B cell (primary cell): ENCODE results near the gene TRIM66. TPM values are rescaled to one million over a fixed set of nuclear protein-coding genes. Genes with fewer than 3 reads are reported as not detected.
A peak's percentile ranks its signal among the peaks of the same experiment; 100 is the strongest.

Experiments used
- ATAC-seq: fragments of 200-7000 bp; cut with Tn5 transposase; one replicate; pipeline ENCODE4 v1.10.0; 2021; ENCODE audit warnings: low read depth, mild to moderate bottlenecking, moderate number of reproducible peaks, moderate library complexity
- CTCF ChIA-PET: fragments of 350-600 bp; sonication (Branson Sonifier 250); formaldehyde crosslinking; loops from one replicate; lab custom pipeline; 2021; ENCODE audit warnings: antibody characterized with exemption, inconsistent platforms; lab: Charles Lee
- POLR2A ChIA-PET: fragments of 350-600 bp; sonication (Branson Sonifier 250); formaldehyde crosslinking; loops from one replicate; lab custom pipeline; 2021; ENCODE audit warnings: antibody characterized with exemption; lab: Charles Lee
- DNase-seq: peaks from one replicate; pipeline ENCODE4 v3.0.0; 2013
- H2AFZ ChIP-seq: 2 replicates; pipeline ENCODE4 v1.6.1; 2012; ENCODE audit warnings: mild to moderate bottlenecking, low read depth, low read length; ENCODE audit not compliant: insufficient read depth, poor library complexity, severe bottlenecking
- H3K27ac ChIP-seq, 2 donors: 1 replicate in 1 of 2; 2 replicates in 1 of 2; pipeline ENCODE4 v1.5.1; 2012 to 2013; ENCODE audit warnings: low read length in 2 of 2, mild to moderate bottlenecking in 2 of 2, moderate library complexity in 1 of 2
- H3K27me3 ChIP-seq, 4 experiments: fragments of 200-600 bp in 1 of 4; sonication (generic) in 1 of 4; replicated peaks in 1 of 4; 1 replicate in 2 of 4; 2 replicates in 2 of 4; pipeline versions ENCODE4 v1.6.1 to v1.7.0; 2013 to 2016; ENCODE audit warnings: low read length in 3 of 4, mild to moderate bottlenecking in 2 of 4, mixed read lengths in 1 of 4, moderate library complexity in 1 of 4; ENCODE audit not compliant: insufficient read depth in 4 of 4, control insufficient read depth in 3 of 4; ENCODE audit errors: control extremely low read depth in 1 of 4
- H3K36me3 ChIP-seq, 2 experiments: replicated peaks in 1 of 2; 1 replicate in 1 of 2; 2 replicates in 1 of 2; pipeline versions ENCODE4 v1.6.1 to v1.7.1; 2013; ENCODE audit warnings: low read length in 1 of 2; ENCODE audit not compliant: insufficient read depth in 2 of 2, control insufficient read depth in 1 of 2; ENCODE audit errors: control extremely low read depth in 1 of 2, extremely low read depth in 1 of 2
- H3K4me1 ChIP-seq, 2 donors: fragments of 200-600 bp in 1 of 2; sonication (generic) in 1 of 2; 1 replicate in 1 of 2; 2 replicates in 1 of 2; pipeline versions ENCODE4 v1.5.1 to v1.6.1; 2013 to 2017; ENCODE audit warnings: low read length in 2 of 2; ENCODE audit not compliant: control insufficient read depth in 2 of 2, insufficient read depth in 2 of 2
- H3K4me2 ChIP-seq: replicated peaks from 2 replicates; pipeline ENCODE3; 2012; ENCODE audit warnings: mild to moderate bottlenecking, low read depth, low read length; ENCODE audit not compliant: poor library complexity, severe bottlenecking
- H3K4me3 ChIP-seq, 5 experiments: fragments of 200-600 bp in 1 of 5; sonication (generic) in 1 of 5; 1 replicate in 3 of 5; 2 replicates in 2 of 5; pipeline versions ENCODE4 v1.5.1 to v1.7.0; 2011 to 2016; ENCODE audit warnings: low read length in 4 of 5, mild to moderate bottlenecking in 4 of 5, low read depth in 2 of 5, control low read depth in 1 of 5, moderate library complexity in 1 of 5; ENCODE audit not compliant: insufficient read depth in 1 of 5; ENCODE audit errors: control extremely low read depth in 1 of 5, extremely low read depth in 1 of 5
- H3K79me2 ChIP-seq: fragments of 200-600 bp; sonication (generic); one replicate; pipeline ENCODE4 v1.6.0; 2016; ENCODE audit warnings: low read length; ENCODE audit not compliant: control insufficient read depth, insufficient read depth
- H3K9ac ChIP-seq: fragments of 200-600 bp; sonication (generic); 2 replicates; pipeline ENCODE4 v1.6.1; 2017; ENCODE audit warnings: mild to moderate bottlenecking, low read length, moderate library complexity
- H3K9me3 ChIP-seq, 3 donors: one replicate each; pipeline versions ENCODE4 v1.6.1 to v1.7.1; 2013; ENCODE audit warnings: low read length in 2 of 3; ENCODE audit not compliant: control insufficient read depth in 2 of 3, insufficient read depth in 1 of 3; ENCODE audit errors: control extremely low read depth in 1 of 3
- H4K20me1 ChIP-seq: 2 replicates; pipeline ENCODE4 v1.6.0; 2012; ENCODE audit warnings: mild to moderate bottlenecking, low read length; ENCODE audit not compliant: insufficient read depth, control insufficient read depth, poor library complexity, severe bottlenecking
- H3K27ac Mint-ChIP-seq: one replicate; pipeline ENCODE4 v1.8.0; 2021; ENCODE audit warnings: mixed read lengths
- H3K27me3 Mint-ChIP-seq: one replicate; pipeline ENCODE4 v1.8.0; 2021; ENCODE audit warnings: mixed read lengths
- H3K4me1 Mint-ChIP-seq: one replicate; pipeline ENCODE4 v1.8.0; 2021; ENCODE audit warnings: mixed read lengths
- H3K4me3 Mint-ChIP-seq: one replicate; pipeline ENCODE4 v1.8.0; 2021; ENCODE audit warnings: mixed read lengths
- H3K9me3 Mint-ChIP-seq: one replicate; pipeline ENCODE4 v1.8.0; 2022; ENCODE audit warnings: mixed read lengths; ENCODE audit not compliant: insufficient read depth
- EZH2 ChIP-seq: IDR thresholded peaks from 2 replicates; pipeline ENCODE4 v1.6.1; 2012; ENCODE audit warnings: borderline replicate concordance, low read depth, mild to moderate bottlenecking, moderate library complexity, low read length; ENCODE audit not compliant: insufficient read depth, poor library complexity, severe bottlenecking
- WGBS: methylation state at CpG from one replicate; pipeline ENCODE4 v1.1.5; 2013; ENCODE audit warnings: missing lambda C conversion rate; ENCODE audit not compliant: insufficient coverage; 5-methylcytosine and 5-hydroxymethylcytosine counted together
- intact Hi-C: fragments of 100-400 bp; cut with micrococcal nuclease; formaldehyde crosslinking; loops from one replicate; pipeline ENCODE4 v1.10.0; 2022
- polyA plus RNA-seq: library from polyadenylated mRNA; depleted of rRNA; stranded (reverse); fragments of >200 nt; gene quantifications from 2 replicates; pipeline ENCODE4 v1.2.3, GENCODE V29; 2012
- total RNA-seq, 2 donors: library from RNA; stranded (reverse); fragments of 120-200 nt in 1 of 2; gene quantifications; 1 replicate in 1 of 2; 2 replicates in 1 of 2; pipeline versions ENCODE4 v1.2.3 to v1.2.4, GENCODE V29; 2013 to 2022
- TF ChIP-seq, protein P1 (sequence below): fragments of 200-600 bp; IDR thresholded peaks from one replicate; pipeline ENCODE4 v1.8.0; 2022; ENCODE audit warnings: antibody characterized with exemption, mild to moderate bottlenecking

TRIM66 gene
- total and polyA plus RNA-seq, 2 donors (not counting 1 experiment from before 2014, with no cell fraction given) = 11.1 to 21.1 TPM

DNA sequence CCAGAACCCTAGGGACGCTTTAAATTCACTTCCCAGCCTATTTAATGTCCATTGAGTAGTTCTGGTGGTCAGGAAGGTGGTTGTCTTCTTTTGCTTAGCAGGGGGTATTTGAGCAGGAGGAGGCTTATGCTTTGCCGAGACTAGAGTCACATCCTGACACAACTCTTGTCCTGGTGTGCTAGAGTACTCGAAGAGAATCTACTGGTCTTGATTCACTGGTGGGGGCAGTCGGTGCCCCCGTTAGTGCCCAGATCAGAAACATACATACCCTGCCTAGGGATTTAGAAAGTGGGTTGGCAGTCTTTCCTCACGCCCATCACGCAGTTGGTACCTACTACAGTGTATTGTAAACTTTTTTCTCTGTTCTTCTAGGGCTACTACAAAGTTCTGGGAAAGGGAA lies 2.8 kb upstream of the TRIM66 start:
- Histone ChIP-seq H3K36me3 (peaks cover 3 to 32% of the 10 kb centered on the region in 2 experiments), H3K27me3 (no peaks in the 10 kb centered on the region), H4K20me1 (peaks cover 7% of the 10 kb centered on the region), H3K27ac (no peak overlapping the region), H3K4me2 (no peak overlapping the region), H3K4me1 (peaks cover 38 to 45% of the 10 kb centered on the region in 2 donors), H3K9me3 (no peaks in the 10 kb centered on the region), H3K79me2 (peaks cover 29% of the 10 kb centered on the region), H3K4me3 (no peak overlapping the region), H2AFZ (no peak overlapping the region), H3K9ac (no peak overlapping the region)
- CTCF ChIA-PET = no interaction called here
- no peaks in the 10 kb centered on the region for H3K27me3 Mint-ChIP-seq
- DNase-seq (no peak), ATAC-seq (no peak)
- intact Hi-C loops = loop anchor here (10.0 kb wide), 1 partner anchor 699 kb away; the partner anchor contains the start of gene IPO7
- no peaks in the 10 kb centered on the region for H3K9me3 Mint-ChIP-seq
- peak overlapping the region; percentile 97 for H3K27ac Mint-ChIP-seq
- 67% methylated on average over 1 of the region's 7 CpGs for WGBS
- peaks cover 66% of the 10 kb centered on the region for H3K4me1 Mint-ChIP-seq
- POLR2A ChIA-PET = no interaction called here
- H3K4me3 Mint-ChIP-seq = peak overlapping the region; percentile 94
- no peak for TF ChIP-seq EZH2
- TF ChIP-seq, protein P1, sequence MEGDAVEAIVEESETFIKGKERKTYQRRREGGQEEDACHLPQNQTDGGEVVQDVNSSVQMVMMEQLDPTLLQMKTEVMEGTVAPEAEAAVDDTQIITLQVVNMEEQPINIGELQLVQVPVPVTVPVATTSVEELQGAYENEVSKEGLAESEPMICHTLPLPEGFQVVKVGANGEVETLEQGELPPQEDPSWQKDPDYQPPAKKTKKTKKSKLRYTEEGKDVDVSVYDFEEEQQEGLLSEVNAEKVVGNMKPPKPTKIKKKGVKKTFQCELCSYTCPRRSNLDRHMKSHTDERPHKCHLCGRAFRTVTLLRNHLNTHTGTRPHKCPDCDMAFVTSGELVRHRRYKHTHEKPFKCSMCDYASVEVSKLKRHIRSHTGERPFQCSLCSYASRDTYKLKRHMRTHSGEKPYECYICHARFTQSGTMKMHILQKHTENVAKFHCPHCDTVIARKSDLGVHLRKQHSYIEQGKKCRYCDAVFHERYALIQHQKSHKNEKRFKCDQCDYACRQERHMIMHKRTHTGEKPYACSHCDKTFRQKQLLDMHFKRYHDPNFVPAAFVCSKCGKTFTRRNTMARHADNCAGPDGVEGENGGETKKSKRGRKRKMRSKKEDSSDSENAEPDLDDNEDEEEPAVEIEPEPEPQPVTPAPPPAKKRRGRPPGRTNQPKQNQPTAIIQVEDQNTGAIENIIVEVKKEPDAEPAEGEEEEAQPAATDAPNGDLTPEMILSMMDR = no peak

DNA sequence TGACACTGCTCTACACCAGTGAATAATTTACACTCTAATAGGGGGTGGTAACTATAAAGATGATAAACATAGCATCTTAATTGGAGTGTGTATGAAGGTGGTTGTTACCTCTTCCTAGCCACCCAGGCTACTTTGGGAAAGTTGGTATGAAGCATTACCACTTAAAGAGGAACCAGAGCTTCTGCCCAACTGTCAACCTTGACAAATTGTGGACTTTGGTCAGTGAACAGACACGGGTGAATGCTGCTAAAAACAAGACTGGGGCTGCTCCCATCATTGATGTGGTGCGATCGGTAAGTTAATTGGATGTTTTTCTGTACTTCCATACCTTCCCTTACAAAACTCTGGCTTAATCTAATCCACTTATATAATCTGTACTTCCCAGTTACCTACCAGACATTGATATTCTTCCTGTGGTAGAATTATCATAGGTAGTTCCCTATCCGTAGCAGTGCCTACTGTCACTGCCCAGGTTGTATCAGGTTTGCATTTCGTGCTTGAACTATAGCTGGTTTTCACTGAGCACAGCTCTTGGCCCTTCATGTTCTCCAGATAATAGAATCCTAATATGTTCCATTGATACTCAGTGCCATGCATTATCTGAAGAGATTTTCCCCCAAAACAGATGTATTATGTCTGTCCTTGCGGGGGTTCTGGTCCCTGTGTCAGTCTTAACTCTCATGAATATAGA lies 2.3 kb upstream of the TRIM66 start:
- Histone ChIP-seq H3K9me3 (no peaks in the 10 kb centered on the region), H4K20me1 (peaks cover 7% of the 10 kb centered on the region), H3K79me2 (peaks cover 29% of the 10 kb centered on the region), H3K27ac (peak overlapping the region in 1 of 2 donors; percentile 98), H3K4me1 (peaks cover 38 to 44% of the 10 kb centered on the region in 2 donors), H3K36me3 (peaks cover 3 to 35% of the 10 kb centered on the region in 2 experiments), H3K9ac (no peak overlapping the region), H3K27me3 (no peaks in the 10 kb centered on the region), H2AFZ (no peak overlapping the region), H3K4me2 (peak overlapping the region; percentile 92), H3K4me3 (no peak overlapping the region)
- ChIA-PET POLR2A (no interaction called here), CTCF (no interaction called here)
- 77% methylated on average over 2 of the region's 6 CpGs for WGBS
- intact Hi-C loops = loop anchor here (5.0 to 10.0 kb wide), 4 partner anchors 48 to 1618 kb away; partner anchors contain the start of gene IPO7
- Mint-ChIP-seq H3K27ac (peak overlapping the region; percentile 97), H3K4me1 (peaks cover 62% of the 10 kb centered on the region), H3K27me3 (no peaks in the 10 kb centered on the region), H3K4me3 (peak overlapping the region; percentile 94), H3K9me3 (no peaks in the 10 kb centered on the region)
- no peak for TF ChIP-seq EZH2
- TF ChIP-seq, protein P1 = no peak
- DNase-seq (no peak), ATAC-seq (no peak)
